GM21737 (cell line): ENCODE results near the gene SMCR8.
"Not testable (repeated sequence)": the region's sequence is repeated elsewhere in the genome, so short reads cannot be mapped to it uniquely, and the experiment has no call there.

Experiments
- ATAC-seq: cut with Tn5 transposase; IDR thresholded peaks from one replicate; pipeline ENCODE4 v1.9.1; 2021; ENCODE audit warnings: mild to moderate bottlenecking, moderate library complexity; ENCODE audit not compliant: unreplicated experiment

SMCR8 gene

GRCh38 chr17:18318117-18318516 lies 3.0 kb downstream of the SMCR8 start:
- no peak for ATAC-seq

- ATAC-seq: no peak
Observed at GRCh38 chr17:18318771-18319450, 3.8 kb downstream of the SMCR8 start.

- ATAC-seq: no peak
Observed at GRCh38 chr17:18319604-18320256, 4.6 kb downstream of the SMCR8 start.

GRCh38 chr17:18320301-18320700 lies 5.2 kb downstream of the SMCR8 start:
- ATAC-seq: no peak

GRCh38 chr17:18321309-18321708 lies 6.2 kb downstream of the SMCR8 start:
- ATAC-seq: no peak

- ATAC-seq: no peak
Observed at GRCh38 chr17:18322522-18322921, 7.4 kb downstream of the SMCR8 start.

- no peak for ATAC-seq
Observed at GRCh38 chr17:18323007-18323406, 7.9 kb downstream of the SMCR8 start.

GRCh38 chr17:18323507-18324139 lies 8.5 kb downstream of the SMCR8 start:
- ATAC-seq: no peak

- ATAC-seq: no peak
Observed at GRCh38 chr17:18324140-18325050, 9.3 kb downstream of the SMCR8 start.

- ATAC-seq: no peak
Observed at GRCh38 chr17:18326039-18326438, 10.9 kb downstream of the SMCR8 start.

- no peak for ATAC-seq
Observed at GRCh38 chr17:18326572-18326971, 11.5 kb downstream of the SMCR8 start.

GRCh38 chr17:18327093-18327492 lies 12.0 kb downstream of the SMCR8 start:
- ATAC-seq: no peak

GRCh38 chr17:18327556-18327955 lies 12.5 kb downstream of the SMCR8 start:
- no peak for ATAC-seq

GRCh38 chr17:18328643-18329204 lies 13.6 kb downstream of the SMCR8 start:
- no peak for ATAC-seq

- no peak for ATAC-seq
Observed at GRCh38 chr17:18331879-18332278, 16.8 kb downstream of the SMCR8 start.

GRCh38 chr17:18332909-18333489 lies 17.9 kb downstream of the SMCR8 start:
- no peak for ATAC-seq

GRCh38 chr17:18338158-18338557 lies 23.1 kb downstream of the SMCR8 start:
- not testable (repeated sequence) for ATAC-seq

GRCh38 chr17:18339933-18340332 lies 24.8 kb downstream of the SMCR8 start:
- no peak for ATAC-seq

- no peak for ATAC-seq
Observed at GRCh38 chr17:18344021-18344420, 28.9 kb downstream of the SMCR8 start.

- ATAC-seq: no peak
Observed at GRCh38 chr17:18353541-18353940, 38.4 kb downstream of the SMCR8 start.
